ENCODE data around the gene FPR3.

The FPR3 gene, protein sequence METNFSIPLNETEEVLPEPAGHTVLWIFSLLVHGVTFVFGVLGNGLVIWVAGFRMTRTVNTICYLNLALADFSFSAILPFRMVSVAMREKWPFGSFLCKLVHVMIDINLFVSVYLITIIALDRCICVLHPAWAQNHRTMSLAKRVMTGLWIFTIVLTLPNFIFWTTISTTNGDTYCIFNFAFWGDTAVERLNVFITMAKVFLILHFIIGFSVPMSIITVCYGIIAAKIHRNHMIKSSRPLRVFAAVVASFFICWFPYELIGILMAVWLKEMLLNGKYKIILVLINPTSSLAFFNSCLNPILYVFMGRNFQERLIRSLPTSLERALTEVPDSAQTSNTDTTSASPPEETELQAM

DNA sequence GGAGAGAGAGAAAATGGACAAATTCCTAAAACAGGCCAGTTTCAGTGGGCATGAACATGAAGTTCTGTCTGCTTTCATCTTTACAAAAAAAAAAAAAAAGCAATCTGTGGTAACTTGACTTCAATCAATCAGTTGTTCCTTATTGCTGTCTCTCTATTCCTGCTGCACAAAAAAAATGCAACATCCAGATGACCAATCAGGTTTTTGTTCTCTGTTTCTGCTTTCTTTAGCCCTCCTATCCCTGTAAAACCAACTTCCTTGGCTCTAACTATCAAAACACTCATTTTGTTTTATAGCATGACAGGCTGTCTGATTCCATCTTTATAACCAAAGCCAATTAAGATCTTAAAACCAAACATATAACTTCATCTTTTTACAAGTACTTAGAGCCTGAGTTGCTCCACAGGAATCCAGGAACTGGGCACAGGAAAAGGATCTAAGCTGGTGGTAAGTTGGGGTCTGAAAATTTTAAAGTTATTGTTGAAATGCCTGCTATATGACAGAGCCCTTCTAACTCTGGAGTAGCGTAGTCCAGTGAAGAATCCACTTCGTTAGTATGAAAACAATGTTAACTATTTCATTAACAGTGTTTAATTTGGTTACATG is at the start of gene FPR3:
Gene FPR3, plus strand, starts transcription at position 273 of the 606 bp plus-strand sequence. CDS start 28,592 bp downstream, outside the sequence.
- Histone ChIP-seq H3K9me3 (ENCODE audit: severe bottlenecking) (peaks cover 3% of the 10 kb centered on the region), H3K36me3 (no peaks in the 10 kb centered on the region), H3K27me3 (ENCODE audit: insufficient read depth, low read depth, severe bottlenecking) (peaks cover 72% of the 10 kb centered on the region), H3K27ac (no peak within 1 kb of the TSS), H3K4me3 (ENCODE audit: low read depth, low read length) (no peak within 1 kb of the TSS)
- no peak for DNase-seq
- TF ChIP-seq, protein P1, sequence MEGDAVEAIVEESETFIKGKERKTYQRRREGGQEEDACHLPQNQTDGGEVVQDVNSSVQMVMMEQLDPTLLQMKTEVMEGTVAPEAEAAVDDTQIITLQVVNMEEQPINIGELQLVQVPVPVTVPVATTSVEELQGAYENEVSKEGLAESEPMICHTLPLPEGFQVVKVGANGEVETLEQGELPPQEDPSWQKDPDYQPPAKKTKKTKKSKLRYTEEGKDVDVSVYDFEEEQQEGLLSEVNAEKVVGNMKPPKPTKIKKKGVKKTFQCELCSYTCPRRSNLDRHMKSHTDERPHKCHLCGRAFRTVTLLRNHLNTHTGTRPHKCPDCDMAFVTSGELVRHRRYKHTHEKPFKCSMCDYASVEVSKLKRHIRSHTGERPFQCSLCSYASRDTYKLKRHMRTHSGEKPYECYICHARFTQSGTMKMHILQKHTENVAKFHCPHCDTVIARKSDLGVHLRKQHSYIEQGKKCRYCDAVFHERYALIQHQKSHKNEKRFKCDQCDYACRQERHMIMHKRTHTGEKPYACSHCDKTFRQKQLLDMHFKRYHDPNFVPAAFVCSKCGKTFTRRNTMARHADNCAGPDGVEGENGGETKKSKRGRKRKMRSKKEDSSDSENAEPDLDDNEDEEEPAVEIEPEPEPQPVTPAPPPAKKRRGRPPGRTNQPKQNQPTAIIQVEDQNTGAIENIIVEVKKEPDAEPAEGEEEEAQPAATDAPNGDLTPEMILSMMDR (IDR thresholded peaks at IDR 0.05; ENCODE audit: low read depth, low read length) = no peak

DNA sequence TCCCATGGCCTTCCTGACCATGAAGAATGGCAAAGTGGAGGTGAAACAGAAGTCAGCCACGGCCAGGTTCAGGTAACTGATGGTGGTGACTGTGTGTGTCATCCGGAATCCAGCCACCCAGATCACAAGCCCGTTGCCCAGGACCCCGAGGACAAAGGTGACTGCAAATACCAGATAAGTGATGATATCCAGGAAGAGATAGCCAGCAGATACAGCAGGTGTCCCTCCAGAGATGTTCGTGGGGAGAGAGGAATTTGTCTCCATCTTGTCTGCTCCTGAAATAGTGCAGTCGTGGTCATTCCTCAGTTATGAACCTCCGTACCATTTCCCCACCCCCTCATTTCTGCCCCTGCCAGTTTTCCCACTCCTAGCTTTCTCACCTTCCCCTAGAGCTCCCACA is 48.2 kb upstream of the FPR3 start:
- Histone ChIP-seq H3K36me3 (no peaks in the 10 kb centered on the region), H3K9me3 (ENCODE audit: severe bottlenecking) (no peaks in the 10 kb centered on the region), H3K27me3 (ENCODE audit: insufficient read depth, low read depth, severe bottlenecking) (peaks cover 89% of the 10 kb centered on the region), H3K4me3 (ENCODE audit: low read depth, low read length) (no peak overlapping the region), H3K27ac (no peak overlapping the region)
- DNase-seq = no peak
- TF ChIP-seq, protein P1 (IDR thresholded peaks at IDR 0.05; ENCODE audit: low read depth, low read length) = no peak

DNA sequence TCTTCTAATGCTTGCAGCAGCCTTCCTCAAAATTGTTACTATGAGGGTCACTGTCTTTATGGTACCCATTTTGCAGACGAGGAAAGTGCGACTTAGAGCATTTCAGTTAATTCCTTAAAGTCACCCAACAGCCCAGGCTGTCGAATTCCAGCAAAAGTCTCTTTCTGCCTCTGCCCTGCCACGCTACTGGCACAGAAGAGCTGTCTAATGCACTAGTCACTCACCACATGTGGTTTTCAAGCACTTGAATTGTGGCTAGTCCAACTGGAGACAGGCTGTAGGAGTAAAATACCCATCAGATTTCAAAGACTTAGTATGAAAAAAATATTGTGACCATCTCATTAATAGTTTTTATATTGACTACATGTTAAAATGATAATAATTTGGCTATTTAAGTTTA is 45.0 kb upstream of the FPR3 start:
- TF ChIP-seq, protein P1 (IDR thresholded peaks at IDR 0.05; ENCODE audit: low read depth, low read length) = no peak
- Histone ChIP-seq H3K27ac (no peak overlapping the region), H3K4me3 (ENCODE audit: low read depth, low read length) (no peak overlapping the region), H3K9me3 (ENCODE audit: severe bottlenecking) (peaks cover 6% of the 10 kb centered on the region), H3K27me3 (ENCODE audit: insufficient read depth, low read depth, severe bottlenecking) (peaks cover 84% of the 10 kb centered on the region), H3K36me3 (no peaks in the 10 kb centered on the region)
- no peak for DNase-seq

DNA sequence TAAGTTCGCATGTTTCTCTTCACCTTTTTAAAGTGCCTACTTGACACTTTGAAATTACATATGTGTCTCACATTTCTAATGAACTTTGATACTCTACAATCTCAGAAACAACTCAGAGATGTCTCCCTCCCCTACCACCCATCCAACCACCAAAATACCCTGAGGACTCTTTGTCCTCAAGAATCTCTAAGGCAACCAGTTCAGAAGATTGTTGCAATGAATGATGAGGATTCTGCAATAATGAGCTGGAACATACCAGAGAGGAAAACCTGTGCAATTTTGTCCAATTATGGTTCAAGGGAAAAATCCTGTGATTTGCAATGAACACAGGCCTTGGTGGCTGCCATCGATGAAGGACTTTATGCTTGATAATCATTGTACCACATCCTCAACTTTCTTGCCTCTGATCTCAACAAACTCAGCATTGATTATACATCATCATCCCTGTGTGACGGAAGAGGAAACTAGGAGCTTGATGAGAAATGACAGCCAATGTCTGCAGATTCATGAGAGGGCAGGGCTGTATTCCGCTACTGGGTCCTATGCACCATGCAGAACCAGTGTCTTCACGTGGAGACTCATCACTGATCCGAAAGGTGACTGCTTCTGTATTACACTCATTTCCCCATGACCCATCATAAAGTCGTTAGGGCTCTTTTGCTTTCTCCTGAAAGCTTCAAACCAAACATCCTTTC is 44.4 kb upstream of the FPR3 start:
- Histone ChIP-seq H3K9me3 (ENCODE audit: severe bottlenecking) (peaks cover 6% of the 10 kb centered on the region), H3K27ac (no peak overlapping the region), H3K36me3 (no peaks in the 10 kb centered on the region), H3K27me3 (ENCODE audit: insufficient read depth, low read depth, severe bottlenecking) (peaks cover 85% of the 10 kb centered on the region), H3K4me3 (ENCODE audit: low read depth, low read length) (no peak overlapping the region)
- TF ChIP-seq, protein P1 (IDR thresholded peaks at IDR 0.05; ENCODE audit: low read depth, low read length) = no peak
- DNase-seq = no peak

DNA sequence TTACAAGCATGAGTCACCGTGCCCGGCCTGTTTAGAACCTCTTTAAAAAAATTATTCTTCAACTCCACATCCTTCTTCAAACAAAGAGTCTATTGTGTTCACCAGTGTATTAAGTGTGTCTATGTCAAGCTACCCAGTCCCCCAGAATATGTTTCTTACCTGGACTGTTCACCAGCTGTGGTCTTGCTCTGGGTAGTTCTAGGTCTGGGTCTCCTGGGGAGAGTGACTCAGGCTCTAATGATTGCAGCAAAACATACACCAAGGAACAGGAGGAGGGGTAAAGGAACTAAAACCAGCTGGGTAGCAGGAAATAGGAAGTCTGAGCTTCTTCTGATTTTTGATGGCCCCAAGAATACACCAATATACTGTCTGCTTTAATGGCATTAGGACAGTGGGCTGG is 43.3 kb upstream of the FPR3 start, which contains the start of gene FPR1:
Gene FPR1, minus strand, starts transcription at position 224 of the 400 bp plus-strand sequence. CDS start 4,884 bp downstream, outside the sequence.
- peaks cover 83% of the 10 kb centered on the region for H3K27me3 ChIP-seq (ENCODE audit: insufficient read depth, low read depth, severe bottlenecking)
- TF ChIP-seq, protein P1 (IDR thresholded peaks at IDR 0.05; ENCODE audit: low read depth, low read length) = no peak
- no peaks in the 10 kb centered on the region for H3K36me3 ChIP-seq
- no peak within 1 kb of the TSS for H3K27ac ChIP-seq
- no peak for DNase-seq
- H3K9me3 ChIP-seq (ENCODE audit: severe bottlenecking) = peaks cover 6% of the 10 kb centered on the region
- no peak within 1 kb of the TSS for H3K4me3 ChIP-seq (ENCODE audit: low read depth, low read length)
